WTC11 (cell line): Measurements from ENCODE around the gene THSD4. TPM values are rescaled to one million over a fixed set of nuclear protein-coding genes. Genes with fewer than 3 reads are reported as not detected.

Source experiments
- ATAC-seq: fragments of 200-7000 bp; cut with Tn5 transposase; 2 replicates; pipeline ENCODE4 v1.10.0; 2021; ENCODE audit warnings: mild to moderate bottlenecking, moderate library complexity
- CTCF ChIA-PET: fragments of 300-600 bp; sonication (Branson Sonifier 250); formaldehyde crosslinking; loops from one replicate; lab custom pipeline; 2021; ENCODE audit warnings: antibody characterized with exemption; lab: Charles Lee
- POLR2A ChIA-PET: fragments of 350-600 bp; sonication (Branson Sonifier 250); formaldehyde crosslinking; loops from one replicate; lab custom pipeline; 2021; ENCODE audit warnings: antibody characterized with exemption; lab: Charles Lee
- DNase-seq: peaks from one replicate; pipeline ENCODE4 v3.0.0; 2021; ENCODE audit warnings: low spot score
- H3K27ac Mint-ChIP-seq: 2 replicates; pipeline ENCODE4 v1.8.0; 2021; ENCODE audit warnings: mixed read lengths
- H3K27me3 Mint-ChIP-seq: 2 replicates; pipeline ENCODE4 v1.8.0; 2021; ENCODE audit warnings: low read depth, mild to moderate bottlenecking, moderate library complexity, mixed read lengths
- H3K36me3 Mint-ChIP-seq: 2 replicates; pipeline ENCODE4 v1.8.0; 2021; ENCODE audit warnings: mixed read lengths
- H3K4me1 Mint-ChIP-seq: 2 replicates; pipeline ENCODE4 v1.8.0; 2022; ENCODE audit warnings: mixed read lengths
- H3K4me3 Mint-ChIP-seq: 2 replicates; pipeline ENCODE4 v1.8.0; 2021; ENCODE audit warnings: mild to moderate bottlenecking, moderate library complexity, mixed read lengths
- H3K9me3 Mint-ChIP-seq: 2 replicates; pipeline ENCODE4 v1.8.0; 2021; ENCODE audit warnings: mixed read lengths
- AFF4 ChIP-seq: sonication (generic); formaldehyde crosslinking; IDR thresholded peaks from 2 replicates; pipeline ENCODE4 v1.8.1; 2023; ENCODE audit warnings: mild to moderate bottlenecking, missing genetic modification reagents, borderline replicate concordance
- ATF1 ChIP-seq: sonication (generic); formaldehyde crosslinking; IDR thresholded peaks from 2 replicates; pipeline ENCODE4 v1.8.1; 2023; ENCODE audit warnings: mild to moderate bottlenecking, moderate library complexity, missing genetic modification reagents
- ATF3 ChIP-seq: sonication (generic); formaldehyde crosslinking; conservative IDR thresholded peaks from 2 replicates; pipeline ENCODE4 v1.8.1; 2022; ENCODE audit warnings: mild to moderate bottlenecking, missing genetic modification reagents
- ATF6 ChIP-seq: sonication (generic); formaldehyde crosslinking; IDR thresholded peaks from 2 replicates; pipeline ENCODE4 v1.8.1; 2023; ENCODE audit warnings: mild to moderate bottlenecking, missing genetic modification reagents
- E2F5 ChIP-seq: sonication (generic); formaldehyde crosslinking; IDR thresholded peaks from 2 replicates; pipeline ENCODE4 v1.8.1; 2022; ENCODE audit warnings: mild to moderate bottlenecking, moderate library complexity, missing genetic modification reagents
- ELF4 ChIP-seq: sonication (generic); formaldehyde crosslinking; IDR thresholded peaks from 2 replicates; pipeline ENCODE4 v1.8.1; 2022; ENCODE audit warnings: low read depth, mild to moderate bottlenecking, moderate library complexity, missing genetic modification reagents
- FOXJ3 ChIP-seq: sonication (generic); formaldehyde crosslinking; IDR thresholded peaks from 2 replicates; pipeline ENCODE4 v1.9.0; 2021; ENCODE audit warnings: missing genetic modification reagents, mild to moderate bottlenecking, borderline replicate concordance
- NFATC4 ChIP-seq: fragments of 250-450 bp; sonication (Bioruptor Pico); IDR thresholded peaks from 2 replicates; pipeline ENCODE4 v1.9.0; 2021; ENCODE audit warnings: mild to moderate bottlenecking
- OVOL2 ChIP-seq: fragments of 250-450 bp; sonication (Bioruptor Pico); IDR thresholded peaks from 2 replicates; pipeline ENCODE4 v1.9.0; 2021; ENCODE audit warnings: mild to moderate bottlenecking, borderline replicate concordance
- SMAD4 ChIP-seq: sonication (generic); formaldehyde crosslinking; IDR thresholded peaks from 2 replicates; pipeline ENCODE4 v1.8.0; 2022; ENCODE audit warnings: mild to moderate bottlenecking, missing genetic modification reagents
- TEAD4 ChIP-seq: sonication (generic); formaldehyde crosslinking; IDR thresholded peaks from 2 replicates; pipeline ENCODE4 v1.8.0; 2022; ENCODE audit warnings: mild to moderate bottlenecking, missing genetic modification reagents
- TP53 ChIP-seq: sonication (generic); formaldehyde crosslinking; IDR thresholded peaks from 2 replicates; pipeline ENCODE4 v1.8.1; 2023; ENCODE audit warnings: mild to moderate bottlenecking, missing genetic modification reagents
- ZMAT4 ChIP-seq: fragments of 250-450 bp; sonication (Bioruptor Pico); IDR thresholded peaks from 2 replicates; pipeline ENCODE4 v1.9.0; 2021; ENCODE audit warnings: mild to moderate bottlenecking
- ZNF121 ChIP-seq: sonication (generic); formaldehyde crosslinking; IDR thresholded peaks from 2 replicates; pipeline ENCODE4 v1.8.0; 2023; ENCODE audit warnings: missing genetic modification reagents
- ZNF263 ChIP-seq: sonication (generic); formaldehyde crosslinking; IDR thresholded peaks from 2 replicates; pipeline ENCODE4 v1.8.1; 2022; ENCODE audit warnings: low read depth, mild to moderate bottlenecking, moderate library complexity, missing genetic modification reagents
- ZNF423 ChIP-seq: fragments of 250-450 bp; sonication (Bioruptor Pico); IDR thresholded peaks from 2 replicates; pipeline ENCODE4 v2.1.2; 2022; ENCODE audit warnings: mild to moderate bottlenecking, moderate library complexity
- ZNF425 ChIP-seq: fragments of 250-450 bp; sonication (Bioruptor Pico); conservative IDR thresholded peaks from 2 replicates; pipeline ENCODE4 v1.9.0; 2021; ENCODE audit warnings: mild to moderate bottlenecking
- total RNA-seq: library from RNA; stranded (reverse); gene quantifications from 3 replicates; pipeline ENCODE4 v1.2.3, GENCODE V29; 2021
- TF ChIP-seq, protein P1 (sequence below): sonication (generic); formaldehyde crosslinking; conservative IDR thresholded peaks from 2 replicates; pipeline ENCODE4 v1.8.1; 2023; ENCODE audit warnings: mild to moderate bottlenecking, low read depth, missing genetic modification reagents, moderate library complexity

THSD4 gene
- total RNA-seq, 1 experiment from 2014 or later, result 7.8 TPM

DNA sequence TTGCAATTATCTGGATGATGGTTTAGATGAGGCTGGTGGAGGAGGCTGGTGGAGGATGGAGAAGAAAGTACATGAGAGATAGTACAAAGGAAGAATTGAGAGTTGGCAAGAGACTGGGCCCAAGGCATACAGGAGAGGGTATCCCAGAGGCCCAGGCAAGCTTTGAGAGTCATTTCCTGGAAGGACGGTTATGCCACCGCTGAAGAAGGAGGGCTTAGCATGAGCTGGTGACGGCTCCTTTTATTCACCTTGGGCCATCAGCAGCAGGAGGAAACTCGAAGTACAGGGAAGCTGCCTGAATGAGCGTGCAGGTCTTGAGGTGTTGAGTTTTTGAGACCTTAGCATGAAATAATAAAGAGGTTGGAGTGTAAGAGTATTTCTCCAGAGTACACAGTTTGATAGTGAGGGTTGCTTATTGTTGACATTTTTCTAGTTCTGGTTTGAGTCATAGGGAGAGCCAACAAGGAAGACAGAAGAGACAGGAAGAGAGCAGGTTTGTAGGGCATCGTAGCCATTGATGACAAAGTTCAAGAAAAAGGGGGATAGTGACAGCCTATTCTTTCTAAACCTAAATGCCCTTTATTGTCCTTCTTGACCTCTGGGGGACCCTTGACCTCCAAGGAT lies 13.8 kb downstream of the THSD4 start:
- CTCF ChIA-PET, result interaction anchor here (1.1 kb wide), 1 partner anchor 257 kb away, joined by 3 read pairs; no protein-coding TSS in a partner anchor
- no peak for DNase-seq
- POLR2A ChIA-PET, result no interaction called here
- Mint-ChIP-seq H3K9me3 (no peaks in the 10 kb centered on the region), H3K36me3 (no peaks in the 10 kb centered on the region), H3K27me3 (no peaks in the 10 kb centered on the region), H3K4me3 (no peak overlapping the region), H3K4me1 (peaks cover 10% of the 10 kb centered on the region), H3K27ac (no peak overlapping the region)
- TF ChIP-seq ELF4 (CRISPR knock-in tag) (no peak), ZNF423 (CRISPR knock-in tag) (no peak), ATF3 (no peak), FOXJ3 (CRISPR knock-in tag) (no peak)
- ATAC-seq, result no peak

- ATAC-seq, result no peak
- no peaks in the 10 kb centered on the region for H3K36me3 Mint-ChIP-seq
- H3K27ac Mint-ChIP-seq, result no peak overlapping the region
- no peaks in the 10 kb centered on the region for H3K9me3 Mint-ChIP-seq
- peaks cover 10% of the 10 kb centered on the region for H3K4me1 Mint-ChIP-seq
- POLR2A ChIA-PET, result no interaction called here
- CTCF ChIA-PET, result no interaction called here
- TF ChIP-seq ATF1 (no peak), ZNF263 (CRISPR knock-in tag) (no peak), NFATC4 (CRISPR knock-in tag) (no peak), ZNF121 (CRISPR knock-in tag) (no peak), TP53 (CRISPR knock-in tag) (no peak), ATF6 (CRISPR knock-in tag) (no peak), TEAD4 (CRISPR knock-in tag) (no peak), OVOL2 (CRISPR knock-in tag) (no peak), E2F5 (CRISPR knock-in tag) (no peak), AFF4 (CRISPR knock-in tag) (no peak), ZNF425 (no peak), ZMAT4 (CRISPR knock-in tag) (no peak), SMAD4 (CRISPR knock-in tag) (no peak)
- TF ChIP-seq, protein P1, sequence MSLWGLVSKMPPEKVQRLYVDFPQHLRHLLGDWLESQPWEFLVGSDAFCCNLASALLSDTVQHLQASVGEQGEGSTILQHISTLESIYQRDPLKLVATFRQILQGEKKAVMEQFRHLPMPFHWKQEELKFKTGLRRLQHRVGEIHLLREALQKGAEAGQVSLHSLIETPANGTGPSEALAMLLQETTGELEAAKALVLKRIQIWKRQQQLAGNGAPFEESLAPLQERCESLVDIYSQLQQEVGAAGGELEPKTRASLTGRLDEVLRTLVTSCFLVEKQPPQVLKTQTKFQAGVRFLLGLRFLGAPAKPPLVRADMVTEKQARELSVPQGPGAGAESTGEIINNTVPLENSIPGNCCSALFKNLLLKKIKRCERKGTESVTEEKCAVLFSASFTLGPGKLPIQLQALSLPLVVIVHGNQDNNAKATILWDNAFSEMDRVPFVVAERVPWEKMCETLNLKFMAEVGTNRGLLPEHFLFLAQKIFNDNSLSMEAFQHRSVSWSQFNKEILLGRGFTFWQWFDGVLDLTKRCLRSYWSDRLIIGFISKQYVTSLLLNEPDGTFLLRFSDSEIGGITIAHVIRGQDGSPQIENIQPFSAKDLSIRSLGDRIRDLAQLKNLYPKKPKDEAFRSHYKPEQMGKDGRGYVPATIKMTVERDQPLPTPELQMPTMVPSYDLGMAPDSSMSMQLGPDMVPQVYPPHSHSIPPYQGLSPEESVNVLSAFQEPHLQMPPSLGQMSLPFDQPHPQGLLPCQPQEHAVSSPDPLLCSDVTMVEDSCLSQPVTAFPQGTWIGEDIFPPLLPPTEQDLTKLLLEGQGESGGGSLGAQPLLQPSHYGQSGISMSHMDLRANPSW (CRISPR knock-in tag), result no peak
- TF ChIP-seq, all 79 proteins: peak for 0
- DNase-seq, result no peak
- H3K27me3 Mint-ChIP-seq, result no peaks in the 10 kb centered on the region
- no peak overlapping the region for H3K4me3 Mint-ChIP-seq
These were observed 14.4 kb downstream of the THSD4 start for GRCh38 chr15:71129669-71130068.
